SK-N-MC (cell line): ENCODE measurements around the gene CBLN1.

Experiments
- EZH2 ChIP-seq: fragments of 200-600 bp; sonication (generic); IDR thresholded peaks from one replicate; pipeline ENCODE4 v1.6.1; 2017; ENCODE audit warnings: antibody characterized with exemption
- FOXP2 ChIP-seq: optimal IDR thresholded peaks from 2 replicates; pipeline ENCODE3; 2011; ENCODE audit warnings: mild to moderate bottlenecking, moderate library complexity; ENCODE audit not compliant: insufficient read depth; ENCODE audit errors: extremely low read length, control extremely low read depth
- POLR2AphosphoS5 ChIP-seq: IDR thresholded peaks from 2 replicates; pipeline ENCODE4 v1.6.1; 2012; ENCODE audit warnings: mild to moderate bottlenecking, low read depth, low read length, borderline replicate concordance

DNA sequence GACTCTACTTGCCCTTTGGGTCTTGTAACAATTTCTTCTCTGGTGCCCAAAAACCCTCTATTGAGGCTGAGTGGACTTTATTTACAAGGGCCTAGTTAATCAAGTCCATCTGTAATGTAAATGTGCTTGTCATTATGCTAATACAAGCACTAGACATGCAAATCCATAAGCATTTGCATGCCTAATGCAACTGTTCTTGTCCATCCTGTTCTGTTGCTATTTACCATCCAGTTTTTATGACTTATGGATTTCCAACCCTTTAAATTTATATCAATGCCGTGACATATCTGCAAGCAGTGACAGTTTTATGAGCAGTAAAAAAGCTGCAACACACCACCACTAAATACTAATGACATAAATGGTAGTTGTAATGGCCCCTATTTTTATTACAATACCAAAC lies 33.4 kb downstream of the CBLN1 start:
- TF ChIP-seq POLR2AphosphoS5 (no peak), EZH2 (no peak), FOXP2 (no peak)
